Suprapubic skin (tissue), 4 donors: ENCODE measurements around the gene MGAT5B.

ENCODE experiments used
- CTCF ChIP-seq, 2 donors: fragments of 200-600 bp in 1 of 2; fragments of 450-650 bp in 1 of 2; sonication (generic) in 1 of 2; IDR thresholded peaks; one replicate each; pipeline ENCODE4 v1.5.1; 2016 to 2019; ENCODE audit warnings: antibody characterized with exemption in 2 of 2, mild to moderate bottlenecking in 1 of 2, moderate library complexity in 1 of 2
- EP300 ChIP-seq: sonication (generic); formaldehyde crosslinking; IDR thresholded peaks from one replicate; pipeline ENCODE4 v1.6.1; 2017; ENCODE audit warnings: antibody characterized with exemption
- POLR2A ChIP-seq, 2 donors: fragments of 450-650 bp; IDR thresholded peaks; one replicate each; pipeline ENCODE4 v1.6.1; 2017; ENCODE audit warnings: antibody characterized with exemption in 2 of 2, mild to moderate bottlenecking in 2 of 2, moderate library complexity in 2 of 2
- POLR2AphosphoS5 ChIP-seq, 3 donors: sonication (generic); formaldehyde crosslinking; IDR thresholded peaks; one replicate each; pipeline ENCODE4 v1.6.1; 2017; ENCODE audit warnings: antibody characterized with exemption in 3 of 3

GRCh38 chr17:76938009-76938408 is 69.8 kb downstream of the MGAT5B start:
- TF ChIP-seq CTCF (IDR thresholded peaks at IDR 0.05) (no peak), POLR2A (IDR thresholded peaks at IDR 0.05) (no peak), EP300 (no peak), POLR2AphosphoS5 (IDR thresholded peaks at IDR 0.05) (no peak)
